ENCODE data around the gene ANKH. TPM values are rescaled to one million over a fixed set of nuclear protein-coding genes. Genes with fewer than 3 reads are reported as not detected.
"Not testable (repeated sequence)": the region's sequence is repeated elsewhere in the genome, so short reads cannot be mapped to it uniquely, and the experiment has no call there.

Gene ANKH
- total RNA-seq, 1 donor from 2014 or later: 30.9 TPM

GRCh38 chr5:14879937-14880589 is 8.5 kb upstream of the ANKH start:
- TF ChIP-seq CTCF (IDR thresholded peaks at IDR 0.05): no peak
- TF ChIP-seq POLR2A (IDR thresholded peaks at IDR 0.05): no peak
- no peak for TF ChIP-seq POLR2AphosphoS5 (IDR thresholded peaks at IDR 0.05; ENCODE audit: insufficient read depth in 1 of 2, low read depth in 1 of 2)
- no peak for DNase-seq (ENCODE audit: extremely low spot score in 2 of 2)
- H3K4me1 ChIP-seq: no peaks in the 10 kb centered on the region
- no peak overlapping the region for H3K27ac ChIP-seq
- no peak overlapping the region for H3K4me3 ChIP-seq
- intact Hi-C loops (cut with DNase I): no loop called here
- H3K27me3 ChIP-seq: no peaks in the 10 kb centered on the region
- no peaks in the 10 kb centered on the region for H3K36me3 ChIP-seq
- no peaks in the 10 kb centered on the region for H3K9me3 ChIP-seq

GRCh38 chr5:14879393-14879792 is 7.8 kb upstream of the ANKH start:
- H3K4me3 ChIP-seq: no peak overlapping the region
- no peak overlapping the region for H3K27ac ChIP-seq
- intact Hi-C loops (cut with DNase I): no loop called here
- H3K27me3 ChIP-seq: no peaks in the 10 kb centered on the region
- H3K4me1 ChIP-seq: no peaks in the 10 kb centered on the region
- no peaks in the 10 kb centered on the region for H3K9me3 ChIP-seq
- TF ChIP-seq POLR2AphosphoS5 (IDR thresholded peaks at IDR 0.05; ENCODE audit: insufficient read depth in 1 of 2, low read depth in 1 of 2) (no peak), POLR2A (IDR thresholded peaks at IDR 0.05) (no peak), CTCF (IDR thresholded peaks at IDR 0.05) (no peak)
- DNase-seq (ENCODE audit: extremely low spot score in 2 of 2): no peak
- no peaks in the 10 kb centered on the region for H3K36me3 ChIP-seq

GRCh38 chr5:14878192-14878591 is 6.6 kb upstream of the ANKH start:
- H3K27ac ChIP-seq; H3K4me1 ChIP-seq; intact Hi-C loops (cut with DNase I); H3K36me3 ChIP-seq; H3K4me3 ChIP-seq; H3K27me3 ChIP-seq; H3K9me3 ChIP-seq; DNase-seq (ENCODE audit: extremely low spot score in 2 of 2): not testable (repeated sequence)

- H3K27me3 ChIP-seq: no peaks in the 10 kb centered on the region
- TF ChIP-seq CTCF (IDR thresholded peaks at IDR 0.05): no peak
- no peak for TF ChIP-seq POLR2A (IDR thresholded peaks at IDR 0.05)
- TF ChIP-seq POLR2AphosphoS5 (IDR thresholded peaks at IDR 0.05; ENCODE audit: insufficient read depth in 1 of 2, low read depth in 1 of 2): no peak
- intact Hi-C loops (cut with DNase I): no loop called here
Measured at GRCh38 chr5:14876095-14876494, 4.5 kb upstream of the ANKH start.

GRCh38 chr5:14873790-14874189 is 2.2 kb upstream of the ANKH start:
- Histone ChIP-seq H3K4me1 (peaks cover 16% of the 10 kb centered on the region), H3K27me3 (no peaks in the 10 kb centered on the region), H3K9me3 (no peaks in the 10 kb centered on the region), H3K27ac (no peak overlapping the region), H3K4me3 (no peak overlapping the region), H3K36me3 (no peaks in the 10 kb centered on the region)
- no peak for TF ChIP-seq POLR2A (IDR thresholded peaks at IDR 0.05)
- no peak for TF ChIP-seq CTCF (IDR thresholded peaks at IDR 0.05)
- no peak for DNase-seq (ENCODE audit: extremely low spot score in 2 of 2)
- intact Hi-C loops (cut with DNase I): no loop called here

More at GRCh38 chr5:14876095-14876494, 4.5 kb upstream of the ANKH start:
- no peak for DNase-seq (ENCODE audit: extremely low spot score in 2 of 2)
- Histone ChIP-seq H3K9me3 (no peaks in the 10 kb centered on the region), H3K27ac (no peak overlapping the region), H3K4me1 (peaks cover under 1% of the 10 kb centered on the region), H3K4me3 (no peak overlapping the region), H3K36me3 (no peaks in the 10 kb centered on the region)
